K562 (cell line): ENCODE results near the gene MAGEB4. TPM values are rescaled to one million over a fixed set of nuclear protein-coding genes. Genes with fewer than 3 reads are reported as not detected.

Experiments used
- ATAC-seq: fragments of 200-7000 bp; cut with Tn5 transposase; 3 replicates; pipeline ENCODE4 v1.9.1; 2020; ENCODE audit warnings: moderate library complexity
- BruUV-seq: library from RNA; stranded (reverse); fragments of 400-500 nt; replicated peaks from 2 replicates; lab custom pipeline; 2021; lab: Mats Ljungman, UMichigan
- CTCF ChIA-PET: fragments of 300-600 bp; formaldehyde crosslinking; extraction: SDS; loops from one replicate; lab custom pipeline; 2021; ENCODE audit warnings: low intra/inter-chr PET ratio; lab: Yijun Ruan, JAX
- POLR2A ChIA-PET: fragments of 300-600, 350-650 bp; sonication (Branson Sonifier 250); formaldehyde crosslinking; extraction: SDS; loops from one replicate; lab custom pipeline; 2021; ENCODE audit warnings: antibody characterized with exemption, inconsistent platforms; lab: Yijun Ruan, JAX
- DNase-seq, 4 experiments: peaks; one replicate each; pipeline versions ENCODE4 v3.0.0 to v3.0.0-alpha.2; 2011 to 2018; ENCODE audit warnings: low spot score in 3 of 4, mixed read lengths in 3 of 4; ENCODE audit errors: extremely low read depth in 1 of 4
- FAIRE-seq: peaks from 2 replicates; lab custom pipeline; 2011; peaks lifted over from hg19 to GRCh38; lab: Jason Lieb, UNC
- H2AFZ ChIP-seq: 2 replicates; pipeline ENCODE4 v1.6.0; 2011; ENCODE audit warnings: low read depth, low read length, control low read depth, inconsistent platforms
- H3K27ac ChIP-seq: fragments of 200-600 bp; 3 replicates; pipeline ENCODE4 v1.8.0; 2011; ENCODE audit warnings: low read depth, mild to moderate bottlenecking, control low read depth, inconsistent platforms, low read length, moderate library complexity, mixed read lengths; ENCODE audit errors: extremely low read depth
- H3K27me3 ChIP-seq, 2 experiments: fragments of 300-600 bp in 1 of 2; 2 replicates in 1 of 2; 3 replicates in 1 of 2; pipeline versions ENCODE4 v1.6.0 to v1.8.0; 2011; ENCODE audit warnings: inconsistent platforms in 2 of 2, low read length in 2 of 2, mild to moderate bottlenecking in 1 of 2, mixed read lengths in 1 of 2, moderate library complexity in 1 of 2; ENCODE audit not compliant: control insufficient read depth in 2 of 2, insufficient read depth in 2 of 2
- H3K36me3 ChIP-seq: fragments of 300-600 bp; 3 replicates; pipeline ENCODE4 v1.8.0; 2011; ENCODE audit warnings: mild to moderate bottlenecking, low read length, inconsistent platforms; ENCODE audit not compliant: control insufficient read depth, insufficient read depth
- H3K4me1 ChIP-seq, 2 experiments: fragments of 200-600 bp in 1 of 2; replicated peaks in 1 of 2; 2 replicates in 1 of 2; 3 replicates in 1 of 2; pipeline versions ENCODE4 v1.5.1 to v1.8.0; 2011; ENCODE audit warnings: inconsistent platforms in 2 of 2, low read length in 2 of 2, mild to moderate bottlenecking in 1 of 2, mixed read lengths in 1 of 2, moderate library complexity in 1 of 2; ENCODE audit not compliant: control insufficient read depth in 2 of 2, insufficient read depth in 2 of 2
- H3K4me2 ChIP-seq: 2 replicates; pipeline ENCODE4 v1.6.1; 2011; ENCODE audit warnings: low read length, control low read depth, inconsistent platforms, mixed read lengths; ENCODE audit not compliant: insufficient read depth
- H3K4me3 ChIP-seq: fragments of 200-600 bp; sonication (generic), shearing (Covaris generic); 2 replicates; pipeline ENCODE4 v1.5.1; 2016; ENCODE audit warnings: control low read depth, inconsistent platforms
- H3K79me2 ChIP-seq: fragments of 200-600 bp; 3 replicates; pipeline ENCODE4 v1.8.0; 2011; ENCODE audit warnings: low read length, inconsistent platforms; ENCODE audit not compliant: control insufficient read depth, insufficient read depth
- H3K9ac ChIP-seq, 2 experiments: 2 replicates each; pipeline versions ENCODE4 v1.6.0 to v1.6.1; 2011; ENCODE audit warnings: low read depth in 2 of 2, low read length in 2 of 2, control low read depth in 1 of 2, inconsistent platforms in 1 of 2, mild to moderate bottlenecking in 1 of 2, mixed read lengths in 1 of 2; ENCODE audit not compliant: insufficient read depth in 1 of 2
- H3K9me1 ChIP-seq: one replicate; pipeline ENCODE4 v1.6.0; 2011; ENCODE audit warnings: inconsistent platforms, mild to moderate bottlenecking, low read length, moderate library complexity; ENCODE audit not compliant: control insufficient read depth, insufficient read depth
- H3K9me3 ChIP-seq: replicated peaks from 2 replicates; pipeline ENCODE4 v1.5.1; 2011; ENCODE audit warnings: low read depth, low read length, inconsistent platforms; ENCODE audit not compliant: control insufficient read depth, insufficient read depth
- H4K20me1 ChIP-seq: replicated peaks from 2 replicates; pipeline ENCODE4 v1.6.1; 2011; ENCODE audit warnings: low read length, inconsistent platforms, mixed read lengths; ENCODE audit not compliant: control insufficient read depth, insufficient read depth
- BRF2 ChIP-seq: IDR thresholded peaks from 3 replicates; pipeline ENCODE4 v1.6.1; 2011; ENCODE audit warnings: borderline replicate concordance, mild to moderate bottlenecking; ENCODE audit not compliant: insufficient read length, insufficient read depth
- MED1 ChIP-seq: sonication (generic); formaldehyde crosslinking; IDR thresholded peaks from 2 replicates; pipeline ENCODE4 v1.8.1; 2023; ENCODE audit warnings: missing genetic modification reagents, borderline replicate concordance
- MLLT1 ChIP-seq, 2 experiments: fragments of 450-650 bp; IDR thresholded peaks; 2 replicates each; pipeline ENCODE4 v1.6.1; 2016
- POLR2B ChIP-seq: fragments of 450-650 bp; IDR thresholded peaks from 2 replicates; pipeline ENCODE4 v1.6.1; 2018; ENCODE audit warnings: low read depth; ENCODE audit not compliant: partially characterized antibody
- SAP30 ChIP-seq: fragments of 200-600 bp; sonication (generic); IDR thresholded peaks from 2 replicates; pipeline ENCODE4 v1.6.1; 2012; ENCODE audit warnings: borderline replicate concordance, low read depth, mild to moderate bottlenecking, moderate library complexity, low read length, control low read depth, inconsistent platforms; ENCODE audit not compliant: insufficient read depth, poor library complexity, severe bottlenecking
- SIRT6 ChIP-seq: IDR thresholded peaks from one replicate; pipeline ENCODE4 v1.6.1; 2012; ENCODE audit warnings: low read depth, mild to moderate bottlenecking, control low read depth, inconsistent platforms, low read length, moderate library complexity
- SRSF9 ChIP-seq: fragments of 200-400 bp; formaldehyde crosslinking; IDR thresholded peaks from 2 replicates; pipeline ENCODE4 v1.6.1; 2017; ENCODE audit warnings: low read depth, low read length, borderline replicate concordance
- THRA ChIP-seq: fragments of 450-650 bp; IDR thresholded peaks from 2 replicates; pipeline ENCODE4 v1.6.1; 2017; ENCODE audit warnings: mild to moderate bottlenecking, moderate library complexity
- XRCC4 ChIP-seq: IDR thresholded peaks from one replicate; pipeline ENCODE4 v1.6.1; 2011; ENCODE audit not compliant: insufficient read depth, insufficient read length; ENCODE audit errors: extremely low read depth
- ZBTB5 ChIP-seq: fragments of 450-650 bp; IDR thresholded peaks from 2 replicates; pipeline ENCODE4 v1.6.1; 2017; ENCODE audit warnings: antibody characterized with exemption
- ZNF124 ChIP-seq: sonication (generic); formaldehyde crosslinking; IDR thresholded peaks from 2 replicates; pipeline ENCODE4 v1.8.1; 2022; ENCODE audit warnings: missing genetic modification reagents
- ZNF146 ChIP-seq: IDR thresholded peaks from one replicate; pipeline ENCODE4 v1.6.1; 2018; ENCODE audit warnings: missing compliant biosample characterization; ENCODE audit not compliant: unreplicated experiment
- ZNF232 ChIP-seq: sonication (generic); formaldehyde crosslinking; IDR thresholded peaks from 2 replicates; pipeline ENCODE4 v1.8.0; 2022; ENCODE audit warnings: mild to moderate bottlenecking, missing genetic modification reagents
- ZNF668 ChIP-seq: fragments of 250-450 bp; sonication (Bioruptor Pico); IDR thresholded peaks from 2 replicates; pipeline ENCODE4 v1.8.0; 2022; ENCODE audit warnings: mild to moderate bottlenecking, inconsistent platforms
- WGBS: fragments of 100-300 bp; shearing (Covaris generic); methylation state at CpG from one replicate; pipeline ENCODE4 v1.1.6; 2016; ENCODE audit warnings: low coverage, mixed read lengths; ENCODE audit not compliant: insufficient coverage; ENCODE audit errors: missing lambda C conversion rate; 5-methylcytosine and 5-hydroxymethylcytosine counted together
- in situ Hi-C: fragments of 300-500 bp; cut with MboI; formaldehyde crosslinking; loops from 4 replicates; pipeline ENCODE4 v1.15.0; 2018; ENCODE audit warnings: inconsistent platforms, mixed read lengths
- intact Hi-C: fragments of 100-400 bp; cut with micrococcal nuclease; formaldehyde crosslinking; loops from 2 replicates; pipeline ENCODE4 v1.14.2; 2022
- polyA plus RNA-seq, 8 experiments: library from polyadenylated mRNA; depleted of rRNA in 4 of 8; stranded (reverse) in 5 of 8; unstranded in 3 of 8; fragments of >200 nt; fragmentation: Nextera tagmentation in 2 of 8; fragmentation: Illumina TruSeq in 1 of 8; extraction: Ambion mirVana in 2 of 8; extraction: Trizol in 1 of 8; gene quantifications; 2 replicates each; pipeline versions ENCODE4 v1.2.1 to v1.2.3, GENCODE V29; 2011 to 2014; ENCODE audit warnings: inconsistent platforms in 1 of 8, missing spikeins in 1 of 8
- total RNA-seq, 7 experiments: library from RNA; depleted of rRNA in 6 of 7; stranded (reverse); fragments of >200 nt in 6 of 7; fragmentation: Illumina TruSeq in 2 of 7; extraction: Trizol in 2 of 7; gene quantifications; 2 replicates each; pipeline versions ENCODE4 v1.2.1 to v1.2.3, GENCODE V29; 2011 to 2021; ENCODE audit warnings: low replicate concordance in 1 of 7

MAGEB4 gene
- total and polyA plus RNA-seq, 9 of the 15 experiments (the other 6 are each of a cell fraction or from before 2014, with no cell fraction given), result 0.04 to 0.09 (median 0.06) TPM; not detected in 6

GRCh38 chrX:30280428-30280827 is 38.6 kb downstream of the MAGEB4 start:
- H3K9me3 ChIP-seq, result no peaks in the 10 kb centered on the region
- no peak overlapping the region for H3K4me2 ChIP-seq
- H2AFZ ChIP-seq, result peak overlapping the region; percentile 45; the same call in 1 of the 2 replicates
- ChIA-PET POLR2A (no interaction called here), CTCF (no interaction called here)
- FAIRE-seq, result no peak
- H3K4me3 ChIP-seq, result no peak overlapping the region
- BruUV-seq, result no TSS peak
- H3K4me1 ChIP-seq, result peaks cover 0 to 20% of the 10 kb centered on the region in 2 experiments; a peak in 2 of 5 replicates
- H3K9me1 ChIP-seq, result no peaks in the 10 kb centered on the region
- WGBS, result 56% methylated on average over 1 of the region's 1 CpG
- no peak for ATAC-seq
- H3K36me3 ChIP-seq, result no peaks in the 10 kb centered on the region
- intact Hi-C loops, result loop anchor here (5.0 kb wide), 1 partner anchor 63 kb away; the partner anchor contains the start of gene MAGEB2
- no peak for DNase-seq
- in situ Hi-C loops, result no loop called here
- H4K20me1 ChIP-seq, result no peaks in the 10 kb centered on the region
- H3K9ac ChIP-seq, result no peak overlapping the region
- H3K27ac ChIP-seq, result no peak overlapping the region
- no peaks in the 10 kb centered on the region for H3K79me2 ChIP-seq
- H3K27me3 ChIP-seq, result no peaks in the 10 kb centered on the region
- no peak for TF ChIP-seq BRF2
- TF ChIP-seq ZBTB5, result no peak
- TF ChIP-seq POLR2B, result no peak
- TF ChIP-seq SAP30, result no peak
- TF ChIP-seq ZNF668, result no peak
- no peak for TF ChIP-seq ZNF146 (CRISPR knock-in tag)
- no peak for TF ChIP-seq ZNF124 (CRISPR knock-in tag)
- TF ChIP-seq MED1 (CRISPR knock-in tag), result no peak
- TF ChIP-seq THRA, result no peak
- no peak for TF ChIP-seq XRCC4
- TF ChIP-seq SRSF9, result no peak
- no peak for TF ChIP-seq SIRT6
- no peak for TF ChIP-seq MLLT1 (IDR thresholded peaks at IDR 0.05)
- no peak for TF ChIP-seq ZNF232 (CRISPR knock-in tag)
